Adrenal gland (tissue), 12 donors: ENCODE results near the gene DACT2. TPM values are rescaled to one million over a fixed set of nuclear protein-coding genes. Genes with fewer than 3 reads are reported as not detected.

ENCODE experiments used
- DNase-seq, 7 donors: peaks; one replicate each; pipeline ENCODE4 v3.0.0-alpha.2; 2019 to 2020
- H3K27ac ChIP-seq, 5 donors: fragments of 200-600 bp; sonication (generic) in 4 of 5; 1 replicate in 3 of 5; 2 replicates in 2 of 5; pipeline versions ENCODE4 v1.5.1 to v1.8.0; 2016 to 2020; ENCODE audit warnings: mild to moderate bottlenecking in 1 of 5
- H3K27me3 ChIP-seq: fragments of 200-600 bp; 2 replicates; pipeline ENCODE4 v1.8.0; 2021
- H3K36me3 ChIP-seq, 2 donors: fragments of 200-600 bp; replicated peaks in 1 of 2; 1 replicate in 1 of 2; 2 replicates in 1 of 2; pipeline versions ENCODE4 v1.5.1 to v1.8.0; 2018 to 2022
- H3K4me1 ChIP-seq, 2 donors: fragments of 200-600 bp; replicated peaks in 1 of 2; 1 replicate in 1 of 2; 2 replicates in 1 of 2; pipeline versions ENCODE4 v1.5.1 to v1.8.0; 2018 to 2021
- H3K4me3 ChIP-seq, 4 donors: fragments of 200-600 bp; sonication (generic) in 3 of 4; one replicate each; pipeline ENCODE4 v1.5.1; 2016 to 2018
- H3K9me3 ChIP-seq, 3 donors: fragments of 200-600 bp; sonication (generic) in 1 of 3; replicated peaks in 1 of 3; 1 replicate in 2 of 3; 2 replicates in 1 of 3; pipeline versions ENCODE4 v1.5.1 to v1.8.0; 2016 to 2021
- CTCF ChIP-seq, 6 experiments: fragments of 450-650 bp in 4 of 6; fragments of 200-600 bp in 2 of 6; sonication (generic) in 1 of 6; IDR thresholded peaks; 1 replicate in 5 of 6; 2 replicates in 1 of 6; pipeline versions ENCODE4 v1.5.1 to v1.8.0; 2016 to 2021; ENCODE audit warnings: antibody characterized with exemption in 6 of 6, mild to moderate bottlenecking in 2 of 6, moderate library complexity in 1 of 6
- POLR2A ChIP-seq, 2 donors: fragments of 450-650 bp; IDR thresholded peaks; one replicate each; pipeline ENCODE4 v1.6.1; 2017; ENCODE audit warnings: antibody characterized with exemption in 2 of 2, mild to moderate bottlenecking in 2 of 2, moderate library complexity in 1 of 2
- WGBS, 4 donors: extraction: QIAGEN DNeasy Blood & Tissue Kit in 2 of 4; methylation state at CpG; one replicate each; pipeline versions ENCODE4 v1.1.5 to v1.1.7; 2013 to 2017; 5-methylcytosine and 5-hydroxymethylcytosine counted together
- intact Hi-C, 2 donors: fragments of 100-400 bp; cut with DNase I; formaldehyde crosslinking; loops; one replicate each; pipeline versions ENCODE4 v1.14.1 to v1.15.0; 2022 to 2023
- polyA plus RNA-seq, 3 donors: library from polyadenylated mRNA; stranded (reverse); fragments of 200-250 nt in 2 of 3; fragments of 350-450 nt in 1 of 3; fragmentation: Illumina TruSeq in 1 of 3; extraction: RNeasy Lipid Tissue Mini Kit (QIAGEN cat#74804) in 1 of 3; gene quantifications; one replicate each; pipeline ENCODE4 v1.2.3, GENCODE V29; 2013 to 2014
- total RNA-seq, 9 donors: library from RNA; depleted of rRNA in 4 of 9; stranded (reverse); fragments of >200 nt in 4 of 9; fragments of 120-200 nt in 1 of 9; fragmentation: NEBNext Ultra II Directional in 1 of 9; extraction: Animal tissue kit (Norgen Biotek cat#: 25700) in 1 of 9; gene quantifications; one replicate each; pipeline versions ENCODE4 v1.1.0 to v1.2.4, GENCODE V29; 2013 to 2023
- donor health status: healthy with polysubstance abuse.
- donor health status: Bipolar disorder and iron deficiency.
- donor health status: DM: yes; HTN: yes; CAD: no.
- donor health status: DM: no; HTN: no; CAD: no.
- donor health status: DM: no; HTN: no; CAD: no.
- donor health status: DM: yes; HTN: yes; CAD: no.

DACT2 gene
- total and polyA plus RNA-seq, 12 donors = 0.05 to 11.2 (median 2.8) TPM

- no peaks in the 10 kb centered on the region for H3K4me1 ChIP-seq
Observed at GRCh38 chr6:168331058-168331457, 11.5 kb upstream of the DACT2 start.

GRCh38 chr6:168330403-168330802, 10.8 kb upstream of the DACT2 start:
- no peak for DNase-seq
- intact Hi-C loops = no loop called here
- peaks cover 8% of the 10 kb centered on the region for H3K27me3 ChIP-seq
- WGBS, 4 donors = 84 to 90% (median 87%) methylated on average over 10 of the region's 10 CpGs
- no peaks in the 10 kb centered on the region for H3K4me1 ChIP-seq
- no peak overlapping the region for H3K27ac ChIP-seq
- TF ChIP-seq POLR2A (IDR thresholded peaks at IDR 0.05) (no peak), CTCF (IDR thresholded peaks at IDR 0.05) (no peak)
- H3K36me3 ChIP-seq = no peaks in the 10 kb centered on the region
- no peaks in the 10 kb centered on the region for H3K9me3 ChIP-seq
- H3K4me3 ChIP-seq = no peak overlapping the region

More at GRCh38 chr6:168331058-168331457, 11.5 kb upstream of the DACT2 start:
- no peaks in the 10 kb centered on the region for H3K9me3 ChIP-seq
- WGBS, 4 donors = 32 to 40% (median 37%) methylated on average over 4 of the region's 4 CpGs
- peaks cover 8% of the 10 kb centered on the region for H3K27me3 ChIP-seq
- peak in 5 of 7 donors; percentile 34 to 54 (median 42) for DNase-seq
- H3K36me3 ChIP-seq = no peaks in the 10 kb centered on the region
- no peak overlapping the region for H3K4me3 ChIP-seq
- TF ChIP-seq POLR2A (IDR thresholded peaks at IDR 0.05) (no peak), CTCF (IDR thresholded peaks at IDR 0.05) (no peak)
- no peak overlapping the region for H3K27ac ChIP-seq
- intact Hi-C loops = no loop called here

- H3K4me1 ChIP-seq = no peaks in the 10 kb centered on the region
- H3K4me3 ChIP-seq = no peak overlapping the region
- 71 to 91% (median 81%) methylated on average over 4 of the region's 4 CpGs for WGBS, 4 donors
- no peaks in the 10 kb centered on the region for H3K36me3 ChIP-seq
- no peak for TF ChIP-seq POLR2A (IDR thresholded peaks at IDR 0.05)
- TF ChIP-seq CTCF (IDR thresholded peaks at IDR 0.05) = no peak
- peaks cover 4% of the 10 kb centered on the region for H3K27me3 ChIP-seq
- no peaks in the 10 kb centered on the region for H3K9me3 ChIP-seq
- intact Hi-C loops = no loop called here
- DNase-seq = no peak
- H3K27ac ChIP-seq = no peak overlapping the region
Observed at GRCh38 chr6:168328086-168328485, 8.5 kb upstream of the DACT2 start.

GRCh38 chr6:168326294-168327261, 7.0 kb upstream of the DACT2 start:
- TF ChIP-seq POLR2A (IDR thresholded peaks at IDR 0.05) (no peak), CTCF (IDR thresholded peaks at IDR 0.05) (no peak)
- intact Hi-C loops = no loop called here
- Histone ChIP-seq H3K4me3 (no peak overlapping the region), H3K9me3 (no peaks in the 10 kb centered on the region), H3K36me3 (no peaks in the 10 kb centered on the region), H3K27ac (peak overlapping the region in 1 of 5 donors; percentile 79), H3K4me1 (no peaks in the 10 kb centered on the region), H3K27me3 (no peaks in the 10 kb centered on the region)
- 26 to 32% (median 27%) methylated on average over 12 of the region's 12 CpGs for WGBS, 4 donors
- no peak for DNase-seq
